Activated CD4-positive, alpha-beta T cell treated with anti-CD3 and anti-CD28 coated beads for 4 hours (primary cell): ENCODE results near the gene CAPZA1.

ENCODE experiments used
- DNase-seq, 2 donors: peaks; one replicate each; pipeline ENCODE4 v3.0.0-alpha.2; 2020

CAPZA1 gene

DNA sequence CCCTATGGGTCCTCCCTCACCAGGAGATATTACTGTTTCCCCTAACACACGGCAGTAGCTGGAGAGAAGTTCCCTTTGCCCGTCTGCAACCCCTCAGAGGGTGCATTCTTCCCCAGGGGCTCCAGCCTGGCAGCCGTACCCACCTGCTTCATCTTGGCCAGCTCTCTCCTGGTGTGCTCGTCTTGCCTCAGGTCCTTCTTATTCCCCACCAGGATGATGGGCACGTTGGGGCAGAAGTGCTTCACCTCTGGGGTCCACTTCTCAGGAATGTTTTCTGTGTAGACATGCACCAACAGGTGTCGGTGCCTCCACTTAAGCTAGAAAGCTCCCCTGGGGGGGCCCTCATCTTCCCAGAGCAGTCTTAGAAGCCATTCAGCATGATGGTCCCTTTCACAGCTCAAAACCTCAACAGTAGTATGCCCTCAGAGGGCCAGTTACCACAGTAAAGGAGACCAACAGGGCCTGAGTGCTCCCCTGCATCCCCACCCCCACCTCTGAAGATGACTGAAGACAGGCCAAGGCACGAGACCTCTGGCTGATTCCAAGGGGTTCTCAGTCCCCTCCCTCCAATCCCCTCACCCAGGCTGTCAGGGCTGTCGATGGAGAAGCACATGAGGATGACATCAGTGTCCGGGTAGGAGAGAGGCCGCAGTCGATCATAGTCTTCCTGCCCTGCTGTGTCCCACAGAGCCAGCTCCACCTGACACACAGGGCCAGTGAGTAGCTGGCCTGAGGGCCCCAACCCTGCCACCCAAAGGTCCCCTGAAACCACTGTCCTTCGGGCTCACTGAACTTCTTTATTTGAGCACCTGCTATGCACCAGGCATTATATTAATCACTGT, 83.0 kb downstream of the CAPZA1 start:
- DNase-seq: no peak

DNA sequence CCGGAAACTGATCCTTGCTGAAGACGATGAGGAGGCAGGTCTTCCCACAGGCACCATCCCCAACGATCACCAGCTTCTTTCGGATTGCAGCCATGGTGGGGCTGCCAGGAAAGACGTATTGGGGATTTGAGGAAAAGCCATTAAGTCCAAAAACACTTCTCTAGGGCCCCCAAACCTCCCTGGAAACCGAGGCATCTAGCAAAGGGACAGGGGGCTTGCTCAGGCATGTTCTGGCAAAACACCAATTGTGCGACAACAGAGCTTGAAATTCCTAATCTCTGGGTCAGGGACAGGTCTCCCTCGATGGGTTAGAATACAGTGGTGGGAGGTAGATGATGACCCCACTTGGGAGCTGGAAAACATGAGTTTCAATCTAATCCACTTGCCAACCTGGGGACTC, 84.1 kb downstream of the CAPZA1 start:
- DNase-seq: no peak

DNA sequence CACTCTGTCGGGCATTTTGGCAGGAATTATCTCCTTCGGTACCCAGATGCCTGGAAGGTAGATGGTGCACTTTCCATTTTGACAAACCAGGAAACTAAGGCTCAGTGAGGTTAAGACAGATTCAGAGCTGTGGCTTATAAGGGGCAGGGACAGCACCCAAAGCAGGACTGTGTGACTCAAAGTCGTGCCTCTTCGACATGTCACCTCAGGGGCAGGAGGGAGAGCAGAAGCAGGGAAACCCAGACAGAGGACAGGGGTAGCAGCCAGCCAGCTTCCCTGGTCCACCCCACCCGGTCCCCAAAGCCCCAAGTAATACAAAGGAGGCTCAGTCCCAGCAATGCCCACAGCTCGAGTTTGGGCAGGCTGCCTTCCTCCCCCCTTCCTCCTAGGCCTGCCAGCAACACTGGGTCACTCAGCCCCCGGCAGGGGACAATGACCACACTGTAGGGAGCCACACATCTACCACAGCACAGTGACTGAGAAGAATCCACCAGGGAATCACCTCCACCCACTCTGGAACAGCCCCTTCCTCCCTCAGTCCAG, 84.8 kb downstream of the CAPZA1 start:
- no peak for DNase-seq

DNA sequence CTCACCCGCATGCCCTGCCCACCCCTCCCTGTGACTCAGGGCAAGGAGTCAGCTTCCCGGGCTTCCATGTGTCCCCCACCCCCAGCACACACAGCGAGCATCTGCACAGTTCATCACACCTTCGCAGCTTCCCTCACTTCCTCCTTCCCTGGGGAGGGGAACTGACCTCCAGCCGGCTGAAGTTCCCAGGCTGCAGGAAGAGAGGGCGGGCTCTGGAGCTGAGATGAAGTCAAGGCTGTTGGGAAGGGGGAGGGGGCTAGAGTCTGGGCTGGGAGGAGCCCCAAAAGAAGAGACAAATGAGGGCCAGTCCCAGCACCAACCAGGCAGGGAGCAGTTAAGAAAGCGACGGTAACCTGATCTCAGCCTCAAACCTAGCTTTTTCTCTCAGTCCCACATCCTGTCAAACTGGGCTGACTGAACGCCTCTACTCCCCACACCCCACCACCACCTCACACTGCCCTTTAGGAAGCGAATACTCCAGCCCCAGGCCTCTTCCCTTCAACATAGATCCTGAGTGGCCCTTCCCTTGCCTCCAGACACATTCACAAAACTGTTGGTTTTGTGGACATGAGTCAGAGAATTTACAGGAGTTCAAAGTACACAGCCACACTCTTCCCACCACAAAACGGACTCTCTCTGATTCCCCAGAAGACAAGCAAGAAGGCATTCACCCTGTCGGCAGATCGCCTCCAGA, 85.4 kb downstream of the CAPZA1 start:
- DNase-seq: peak in 1 of 2 donors; percentile 25

DNA sequence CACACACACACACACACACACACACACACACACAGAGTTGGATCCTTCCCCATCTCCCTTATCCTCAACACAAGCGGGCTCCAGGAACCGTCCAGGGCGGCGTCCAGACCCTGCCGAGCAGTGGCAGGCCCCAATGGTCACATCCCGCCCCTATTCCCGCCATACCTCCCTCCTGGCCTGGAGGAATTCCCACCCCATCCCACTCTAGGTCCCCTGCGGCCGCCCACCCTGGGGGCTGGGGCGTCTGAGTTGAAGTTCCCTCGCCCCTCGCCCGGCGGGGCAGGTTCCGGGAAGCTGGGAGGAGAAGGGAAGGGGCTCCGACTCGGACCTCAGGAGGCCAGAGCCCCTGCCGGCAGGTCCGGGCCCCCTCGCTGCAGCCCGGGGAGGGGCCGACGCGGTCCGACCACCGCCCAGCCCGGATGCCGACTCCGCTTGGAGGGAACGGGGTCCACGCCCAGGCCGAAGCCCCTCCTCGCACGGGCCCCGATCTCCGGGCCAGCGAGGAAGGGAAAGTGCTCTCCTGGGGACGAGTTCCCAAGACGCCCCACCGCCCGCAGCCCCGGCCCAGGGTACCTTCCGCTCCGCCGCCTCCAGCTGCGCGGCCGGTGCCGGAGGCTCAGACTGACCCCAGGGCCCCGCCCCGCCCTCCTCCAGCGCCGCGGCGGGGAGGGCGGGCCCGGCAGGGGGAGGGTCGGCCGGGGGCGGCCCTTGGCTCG, 87.0 kb downstream of the CAPZA1 start, which contains the start of gene RHOC:
TSS of gene RHOC (minus strand) at position 623 of the 716 bp plus-strand sequence. CDS start 3,328 bp downstream, outside the sequence.
- peak in 1 of 2 donors; percentile 23 for DNase-seq

DNA sequence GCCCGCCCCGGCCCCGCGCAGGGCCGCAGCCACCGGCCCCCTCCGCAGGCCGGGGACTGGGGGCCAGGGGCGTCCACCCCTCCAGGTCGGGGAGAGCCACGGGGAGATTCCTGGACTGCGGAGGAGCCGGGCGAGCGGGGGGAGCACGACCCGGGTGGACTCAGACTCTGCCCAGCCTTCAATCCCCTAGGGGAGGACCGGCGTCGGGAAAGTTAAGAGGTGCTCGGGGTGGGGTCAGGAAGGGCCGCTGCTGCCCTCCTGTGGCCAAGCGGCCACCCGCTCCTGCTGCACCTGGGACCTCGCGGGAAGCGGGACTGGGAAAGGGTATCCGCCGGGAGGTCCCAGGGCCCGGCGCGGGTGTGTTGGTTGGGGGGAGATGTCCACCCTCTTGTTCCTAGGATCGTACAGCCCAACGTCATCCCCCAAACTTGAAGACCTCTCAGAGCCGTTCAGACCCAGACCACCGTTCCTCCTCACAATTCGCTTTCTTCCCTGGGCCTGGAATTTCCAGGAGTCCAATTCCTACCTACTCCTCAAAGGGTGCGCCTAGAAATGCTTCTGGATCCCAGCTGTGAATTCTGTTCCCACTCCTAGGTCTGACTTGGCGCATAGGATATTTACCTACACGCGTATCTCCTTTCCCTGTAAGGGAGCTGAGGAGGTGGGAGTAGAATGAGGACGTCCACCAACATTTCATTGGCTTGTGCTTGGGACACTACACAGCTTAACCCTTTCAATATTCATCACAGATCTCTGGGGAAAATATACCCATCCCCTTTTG, 87.8 kb downstream of the CAPZA1 start:
- peak; percentile 62 to 63 for DNase-seq

DNA sequence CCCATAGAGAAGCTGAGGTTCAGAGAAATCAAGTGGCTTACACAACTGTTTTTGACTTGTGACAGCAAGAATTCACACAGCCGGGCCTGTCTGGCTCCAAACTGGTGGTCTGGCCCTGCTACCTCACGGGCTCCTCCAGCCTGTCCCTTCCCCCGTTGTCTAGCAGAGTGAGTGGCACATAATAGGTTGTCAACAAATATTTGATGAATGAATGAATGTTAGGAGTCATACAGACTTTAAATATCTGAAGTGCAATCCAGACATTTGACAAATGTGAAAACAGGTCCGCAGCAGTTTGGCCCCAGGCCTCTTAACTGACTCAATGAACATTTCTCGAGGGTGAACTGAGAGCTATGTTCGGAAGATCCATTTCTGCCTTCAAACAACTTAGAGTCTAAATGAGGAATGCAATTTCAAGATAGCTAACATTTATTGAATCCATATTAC, 88.4 kb downstream of the CAPZA1 start:
- no peak for DNase-seq

DNA sequence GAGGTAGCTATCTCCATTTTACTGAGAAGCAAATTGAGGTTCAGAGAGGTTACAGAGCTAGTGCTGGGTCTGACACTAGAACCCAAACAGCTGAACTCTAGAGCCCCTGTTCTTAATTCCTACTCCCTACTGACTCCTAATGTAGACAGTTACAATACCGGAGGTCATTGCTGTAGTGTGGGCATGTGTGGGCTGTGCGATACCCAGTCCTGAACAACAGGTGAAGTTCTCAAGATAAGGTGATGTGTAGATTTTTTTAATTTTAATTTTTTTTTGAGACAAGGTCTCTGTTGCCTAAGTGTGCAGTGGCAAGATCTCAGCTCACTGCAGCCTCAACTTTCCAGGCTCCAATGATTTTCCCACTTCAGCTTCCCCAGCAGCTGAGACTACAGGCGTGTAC, 88.9 kb downstream of the CAPZA1 start:
- no peak for DNase-seq

DNA sequence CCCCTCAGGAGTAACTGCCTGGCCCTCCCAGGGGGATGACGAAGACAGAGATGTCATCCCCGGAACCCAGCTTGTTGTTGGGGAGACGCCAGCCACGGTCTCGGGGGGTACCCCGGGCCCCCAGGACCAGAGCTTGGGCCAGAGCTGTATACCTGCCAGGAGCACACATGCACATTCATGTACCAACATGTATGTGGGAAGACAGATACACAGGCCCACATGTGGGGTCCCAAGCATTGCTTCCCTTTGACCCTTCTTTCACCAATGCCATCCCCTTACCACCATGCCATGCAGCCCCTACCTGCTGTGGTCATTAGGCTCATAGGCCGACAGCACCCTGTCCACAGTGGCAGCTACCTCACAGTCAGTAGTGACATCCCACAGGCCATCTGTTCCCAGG, 90.5 kb downstream of the CAPZA1 start:
- no peak for DNase-seq

DNA sequence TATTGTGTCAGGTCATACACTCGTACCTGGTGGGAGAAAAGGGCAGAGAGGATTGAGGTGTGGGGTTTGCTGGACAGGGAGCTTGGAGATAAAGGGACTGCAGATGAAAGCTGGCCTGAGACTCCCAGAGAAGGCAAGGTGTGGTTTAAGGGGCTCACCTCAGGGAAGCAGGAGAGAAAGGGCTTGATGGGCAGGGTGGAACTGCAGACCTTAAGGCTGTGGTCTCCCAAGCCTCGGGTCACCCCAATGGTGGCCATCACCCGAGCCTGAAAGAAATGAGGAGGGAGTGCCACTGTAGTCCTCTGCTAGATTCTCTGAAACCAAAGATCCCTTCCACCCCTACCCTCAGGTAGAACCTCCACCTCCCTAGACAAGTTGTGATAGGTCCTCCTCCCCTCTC, 91.0 kb downstream of the CAPZA1 start:
- DNase-seq: no peak

DNA sequence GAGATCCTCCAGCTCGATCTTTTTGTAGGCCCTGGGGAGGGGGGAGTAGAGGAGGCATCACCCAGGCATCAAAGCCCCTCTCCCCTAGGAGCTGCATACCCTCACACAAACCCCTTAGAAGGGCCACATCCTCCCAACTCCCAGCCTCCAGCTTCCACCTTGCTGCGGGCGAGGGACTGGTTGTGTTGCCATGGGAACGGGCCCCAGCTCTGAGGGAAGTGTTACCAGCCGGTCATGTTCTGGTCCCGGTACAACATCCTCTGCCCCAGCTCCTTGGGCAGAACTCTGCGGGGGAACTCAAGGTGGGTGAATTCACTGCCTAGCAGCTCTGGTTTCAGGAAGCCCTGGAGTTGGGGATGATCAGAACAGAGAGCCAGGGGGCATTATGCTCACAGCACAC, 91.4 kb downstream of the CAPZA1 start:
- DNase-seq: no peak

DNA sequence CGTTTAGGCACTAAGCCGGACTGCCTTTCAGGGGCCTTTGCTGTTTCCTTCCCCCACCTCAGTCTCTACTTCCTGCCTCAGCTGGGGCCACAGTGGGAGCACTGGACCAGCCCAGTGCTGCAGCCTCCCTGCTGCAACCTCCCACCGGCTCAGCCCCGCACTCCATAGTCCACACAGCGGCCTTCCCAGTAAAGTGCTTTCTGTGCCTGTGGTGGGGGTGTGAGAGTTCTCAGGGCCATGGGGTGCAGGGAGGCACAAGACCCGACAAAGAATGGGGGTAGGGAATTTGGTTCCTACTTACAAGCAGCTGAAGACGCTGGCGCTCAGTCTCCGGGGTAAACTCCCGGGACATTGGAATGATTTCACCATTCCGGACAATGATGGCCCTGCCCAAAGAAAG, 92.0 kb downstream of the CAPZA1 start:
- DNase-seq: no peak

DNA sequence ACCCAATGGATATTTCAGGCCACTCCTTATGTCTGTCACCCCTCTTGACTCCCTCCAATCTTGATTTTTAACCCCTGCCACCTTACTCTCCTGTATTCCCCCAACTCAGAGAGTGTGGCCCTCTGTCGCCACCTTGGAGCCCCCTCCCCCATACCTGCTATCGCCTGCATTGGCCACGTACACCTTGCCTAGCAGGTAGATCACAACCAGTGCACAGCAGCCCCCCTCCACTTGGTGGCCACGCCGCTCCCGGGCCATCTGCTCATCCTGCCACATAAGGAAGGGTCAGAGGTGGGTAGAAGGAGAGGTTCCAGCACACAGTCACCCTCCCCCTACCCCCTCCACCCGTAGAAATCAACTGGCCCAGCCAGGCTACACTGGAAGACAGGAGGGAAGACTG, 92.6 kb downstream of the CAPZA1 start:
- no peak for DNase-seq

DNA sequence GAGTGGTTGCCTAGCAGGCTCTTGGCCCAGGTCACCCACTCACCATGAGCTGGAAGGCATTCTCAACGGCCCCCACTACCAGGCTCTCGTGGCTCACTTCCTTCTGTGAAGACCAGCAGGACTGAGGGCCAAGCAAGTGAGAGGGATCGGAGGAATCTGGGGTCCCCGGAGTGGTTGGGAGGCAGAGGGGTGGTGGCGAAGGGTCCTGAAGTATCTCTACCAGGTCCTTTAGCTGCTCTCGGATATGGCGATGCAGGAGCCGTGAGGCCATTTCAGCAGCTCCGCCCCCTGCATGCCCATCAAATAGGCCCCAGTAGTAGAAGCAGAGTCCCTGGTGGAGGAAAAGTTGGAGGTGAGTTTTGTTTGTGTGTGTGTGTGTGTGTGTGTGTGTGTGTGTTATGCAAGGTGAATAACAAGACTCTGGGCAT, 93.1 kb downstream of the CAPZA1 start:
- DNase-seq: no peak

DNA sequence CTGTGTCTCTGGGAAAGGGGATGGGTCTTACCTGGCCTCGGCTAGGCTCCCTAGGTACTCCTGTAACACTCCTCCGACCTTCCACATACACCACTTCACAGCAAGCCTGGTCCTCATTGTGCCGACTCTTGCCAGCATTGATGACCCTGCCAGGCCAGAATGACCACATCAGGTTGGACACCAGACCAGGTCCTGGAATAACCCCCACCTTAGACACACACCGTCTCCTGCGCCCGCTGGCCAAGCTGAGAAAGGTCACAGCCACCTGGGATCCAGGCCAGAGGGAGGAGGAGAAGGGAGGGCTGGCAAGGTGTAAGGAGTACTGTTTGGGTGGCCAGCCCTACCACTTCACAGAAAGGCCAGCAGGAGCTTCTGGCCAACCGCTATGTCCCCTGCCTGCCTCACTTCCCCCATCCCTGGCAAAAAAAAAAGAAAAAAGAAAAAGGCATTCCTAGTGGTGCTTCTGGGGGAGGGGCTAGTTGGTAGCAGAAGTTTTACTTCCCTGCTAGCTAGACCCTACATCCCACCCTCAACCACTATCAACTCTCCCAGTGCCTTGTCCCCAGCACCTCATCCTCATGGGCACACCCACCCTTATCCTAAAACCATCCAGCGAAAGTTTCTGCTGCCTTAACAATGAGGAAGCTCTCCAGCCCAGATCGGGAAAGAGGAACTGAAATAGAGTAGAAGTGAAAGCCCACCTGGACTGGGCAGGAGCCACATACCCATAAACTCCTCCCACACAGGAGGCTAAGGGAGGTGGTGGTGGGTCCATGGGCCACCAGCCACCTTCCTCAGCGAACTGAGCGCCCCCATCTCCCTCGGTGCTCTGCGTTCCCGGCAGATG, 94.1 kb downstream of the CAPZA1 start:
- no peak for DNase-seq

DNA sequence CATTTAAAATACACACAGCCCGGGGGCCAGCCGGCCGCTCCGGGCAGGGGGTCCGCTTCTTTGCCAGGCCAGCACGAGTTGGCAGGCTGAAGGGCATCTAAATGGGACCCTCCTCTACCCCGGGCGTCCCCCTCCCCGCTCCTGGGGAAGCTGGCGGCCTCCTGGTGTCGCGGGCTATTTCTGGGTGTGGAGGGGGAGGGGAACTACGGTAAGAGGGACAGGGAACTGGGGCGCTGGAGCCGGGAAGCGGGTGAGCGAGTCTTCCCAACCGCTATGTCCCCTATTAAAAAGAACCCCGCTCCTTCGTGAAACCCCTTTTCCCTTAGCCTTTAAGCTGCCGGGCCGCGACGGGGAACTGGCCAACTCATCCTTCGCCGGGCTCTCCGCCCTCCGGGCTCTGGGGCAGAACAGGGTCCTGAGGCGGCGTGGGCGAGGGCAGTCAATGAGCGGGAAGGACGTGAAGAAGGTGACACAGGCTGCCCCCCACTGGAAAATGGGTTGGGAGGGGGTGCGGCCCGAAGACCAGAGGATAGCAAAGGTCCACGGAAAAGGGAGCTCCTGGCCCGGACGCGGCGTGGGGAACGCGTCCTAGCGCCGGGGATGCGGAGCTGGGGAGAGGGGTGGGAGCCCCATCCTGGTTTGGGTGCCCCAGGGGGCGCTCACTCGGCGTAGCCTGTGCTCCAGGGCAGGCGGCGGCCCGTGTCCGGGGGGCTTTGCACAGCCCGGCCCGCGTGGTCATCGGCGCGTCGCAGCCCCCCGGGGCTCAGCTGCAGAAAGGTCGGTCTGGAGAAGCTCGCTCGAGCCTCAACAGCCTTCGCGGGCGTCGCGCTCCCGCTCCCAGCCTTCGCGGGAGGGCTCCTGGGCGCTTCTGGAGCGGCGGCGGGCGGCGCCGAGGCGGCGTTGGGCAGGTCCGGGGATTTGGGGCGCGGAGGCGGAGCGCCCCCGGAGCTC, 95.0 kb downstream of the CAPZA1 start:
- DNase-seq: no peak

DNA sequence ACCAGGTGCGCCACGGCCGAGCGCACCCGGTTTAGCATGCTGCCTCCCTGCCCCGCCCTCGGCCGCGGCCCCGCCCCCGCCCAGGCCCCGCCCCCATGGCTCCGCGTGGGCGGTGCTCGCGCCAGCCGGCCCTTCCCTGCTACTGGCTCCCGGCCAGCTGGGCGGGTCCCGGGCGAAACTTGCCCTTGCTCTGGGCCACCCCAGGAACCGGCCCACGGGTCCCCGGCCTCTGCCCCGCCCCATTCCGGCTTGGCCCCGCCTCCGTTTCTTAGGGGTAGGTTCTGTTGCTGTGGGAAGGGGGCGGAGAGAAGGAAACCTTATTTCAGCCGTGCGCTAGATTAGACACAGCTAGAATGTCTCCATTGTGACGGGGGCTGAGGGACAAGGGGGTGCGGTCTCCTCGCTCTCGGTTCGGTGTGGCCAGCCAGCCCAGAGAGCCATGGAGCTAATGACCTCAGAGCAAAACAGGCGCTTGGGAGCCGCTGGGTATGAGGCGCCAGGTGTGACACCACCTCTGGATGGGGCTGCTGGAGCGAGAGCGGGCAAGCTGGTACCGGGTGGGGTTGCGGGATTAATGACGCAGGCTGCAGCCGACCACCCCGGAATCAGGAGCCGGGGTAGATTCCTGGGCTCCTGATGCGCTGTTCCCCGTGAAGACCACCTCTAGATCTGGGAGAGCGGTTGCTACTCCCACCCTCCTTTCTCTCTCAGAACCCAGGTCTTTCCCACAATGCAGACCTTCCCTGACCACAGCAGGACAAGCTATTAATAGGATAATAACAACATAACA, 95.8 kb downstream of the CAPZA1 start, which contains the start of gene PPM1J:
TSS of gene PPM1J (minus strand) at position 69 of the 790 bp plus-strand sequence. CDS start at position 38, 31 bp downstream.
- peak; percentile 94 to 98 for DNase-seq

DNA sequence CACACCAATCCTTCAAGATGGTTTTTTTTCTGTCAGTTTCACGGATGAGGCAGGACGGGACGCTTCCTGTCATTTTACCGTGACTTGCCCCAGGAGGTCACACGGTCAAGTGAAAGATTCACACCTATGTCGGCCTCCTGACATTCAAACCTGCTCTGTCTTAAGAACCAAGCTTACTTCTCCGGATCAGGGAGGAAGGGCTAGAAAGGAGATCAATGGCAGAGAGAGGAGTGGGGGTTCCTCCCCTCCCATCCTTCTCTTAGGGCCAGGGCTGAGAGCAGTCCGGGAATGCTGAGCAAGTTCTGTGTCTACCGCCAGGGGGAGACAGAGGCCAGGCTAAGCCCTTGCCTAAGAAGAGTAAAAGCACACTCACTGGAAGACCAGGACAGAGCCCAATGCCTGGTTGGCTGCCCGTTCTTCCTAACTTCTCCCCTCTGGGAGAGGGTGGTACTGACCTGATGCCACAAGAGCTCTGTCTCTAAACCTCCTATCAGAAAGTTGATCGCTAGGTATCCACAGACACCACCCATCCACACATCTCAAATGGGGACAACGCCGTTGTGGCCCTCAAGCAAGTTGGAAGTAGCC, 96.6 kb downstream of the CAPZA1 start:
- peak; percentile 78 to 85 for DNase-seq
